IMR-90 (cell line): ENCODE results near the gene APAF1. TPM values are rescaled to one million over a fixed set of nuclear protein-coding genes. Genes with fewer than 3 reads are reported as not detected.

ENCODE experiments used
- ATAC-seq: fragments of 200-7000 bp; cut with Tn5 transposase; 2 replicates; pipeline ENCODE4 v1.9.1; 2020; ENCODE audit warnings: low read depth, mild to moderate bottlenecking, moderate library complexity
- BruUV-seq: library from RNA; stranded (reverse); fragments of 400-500 nt; replicated peaks from 2 replicates; lab custom pipeline; 2021; lab: Mats Ljungman, UMichigan
- CTCF ChIA-PET: fragments of 300-600 bp; formaldehyde crosslinking; extraction: SDS; loops from one replicate; lab custom pipeline; 2021; ENCODE audit warnings: antibody characterized with exemption; lab: Yijun Ruan, JAX
- POLR2A ChIA-PET: fragments of 300-600 bp; sonication (Branson Sonifier 250); formaldehyde crosslinking; loops from one replicate; lab custom pipeline; 2022; ENCODE audit warnings: antibody characterized with exemption; ENCODE audit not compliant: unreplicated experiment; lab: Charles Lee
- DNase-seq: peaks from one replicate; pipeline ENCODE4 v3.0.0; 2013
- H2AFZ ChIP-seq: replicated peaks from 2 replicates; pipeline ENCODE3; 2013; ENCODE audit warnings: low read length, mild to moderate bottlenecking; ENCODE audit not compliant: poor library complexity
- H2AK5ac ChIP-seq: 2 replicates; pipeline ENCODE4 v1.6.1; 2013; ENCODE audit warnings: low read depth, low read length, inconsistent platforms
- H2AK9ac ChIP-seq: replicated peaks from 2 replicates; pipeline ENCODE3; 2013; ENCODE audit warnings: mild to moderate bottlenecking, low read depth, low read length, moderate library complexity; ENCODE audit not compliant: poor library complexity
- H2BK120ac ChIP-seq: 2 replicates; pipeline ENCODE4 v1.6.1; 2013; ENCODE audit warnings: low read depth, low read length, inconsistent platforms
- H2BK15ac ChIP-seq: 3 replicates; pipeline ENCODE4 v1.6.1; 2013; ENCODE audit warnings: low read depth, low read length, inconsistent platforms
- H2BK20ac ChIP-seq: 2 replicates; pipeline ENCODE4 v1.6.1; 2013; ENCODE audit warnings: low read depth, mild to moderate bottlenecking, inconsistent platforms, low read length, moderate library complexity
- H2BK5ac ChIP-seq: 2 replicates; pipeline ENCODE4 v1.6.1; 2013; ENCODE audit warnings: mild to moderate bottlenecking, low read depth, low read length, inconsistent platforms; ENCODE audit not compliant: poor library complexity, severe bottlenecking
- H3K14ac ChIP-seq: replicated peaks from 2 replicates; pipeline ENCODE4 v1.6.1; 2013; ENCODE audit warnings: low read depth, low read length, inconsistent platforms
- H3K18ac ChIP-seq: 2 replicates; pipeline ENCODE4 v1.6.1; 2013; ENCODE audit warnings: low read depth, low read length, control low read depth
- H3K23ac ChIP-seq: 2 replicates; pipeline ENCODE4 v1.6.1; 2013; ENCODE audit warnings: low read depth, low read length, inconsistent platforms
- H3K27ac ChIP-seq: 2 replicates; pipeline ENCODE4 v1.5.1; 2013; ENCODE audit warnings: mild to moderate bottlenecking, control low read depth, low read length; ENCODE audit not compliant: insufficient read depth
- H3K27me3 ChIP-seq: 2 replicates; pipeline ENCODE4 v1.6.1; 2013; ENCODE audit warnings: low read length; ENCODE audit not compliant: control insufficient read depth, insufficient read depth
- H3K36me3 ChIP-seq: 2 replicates; pipeline ENCODE4 v1.6.1; 2013; ENCODE audit warnings: low read length, mixed read lengths; ENCODE audit not compliant: control insufficient read depth, insufficient read depth
- H3K4ac ChIP-seq: 2 replicates; pipeline ENCODE4 v1.6.1; 2013; ENCODE audit warnings: low read depth, low read length, inconsistent platforms
- H3K4me1 ChIP-seq: 2 replicates; pipeline ENCODE4 v1.6.1; 2013; ENCODE audit warnings: low read length, mixed read lengths; ENCODE audit not compliant: control insufficient read depth, insufficient read depth
- H3K4me2 ChIP-seq: 2 replicates; pipeline ENCODE4 v1.6.1; 2013; ENCODE audit warnings: low read depth, mild to moderate bottlenecking, control low read depth, low read length, moderate library complexity
- H3K4me3 ChIP-seq: 2 replicates; pipeline ENCODE4 v1.5.1; 2013; ENCODE audit warnings: low read depth, mild to moderate bottlenecking, control low read depth, low read length, moderate library complexity; ENCODE audit not compliant: insufficient read depth
- H3K56ac ChIP-seq: 2 replicates; pipeline ENCODE4 v1.6.1; 2013; ENCODE audit warnings: low read length, inconsistent platforms; ENCODE audit not compliant: insufficient read depth; ENCODE audit errors: extremely low read depth
- H3K79me1 ChIP-seq, 2 experiments: 2 replicates each; pipeline ENCODE4 v1.6.1; 2013; ENCODE audit warnings: low read length in 2 of 2, inconsistent platforms in 1 of 2, low read depth in 1 of 2
- H3K9ac ChIP-seq: 2 replicates; pipeline ENCODE4 v1.6.1; 2013; ENCODE audit warnings: low read depth, low read length, control low read depth
- H3K9me1 ChIP-seq: 2 replicates; pipeline ENCODE4 v1.6.1; 2013; ENCODE audit warnings: low read length, inconsistent platforms; ENCODE audit not compliant: insufficient read depth
- H3K9me3 ChIP-seq: 2 replicates; pipeline ENCODE4 v1.6.1; 2013; ENCODE audit warnings: low read length; ENCODE audit not compliant: control insufficient read depth, insufficient read depth
- H4K20me1 ChIP-seq: 2 replicates; pipeline ENCODE4 v1.6.1; 2013; ENCODE audit warnings: low read length, inconsistent platforms; ENCODE audit not compliant: insufficient read depth
- H4K5ac ChIP-seq: 2 replicates; pipeline ENCODE4 v1.6.1; 2013; ENCODE audit warnings: mild to moderate bottlenecking, low read depth, low read length, control low read depth
- H4K8ac ChIP-seq, 2 experiments: 2 replicates each; pipeline ENCODE4 v1.6.1; 2013; ENCODE audit warnings: low read depth in 2 of 2, low read length in 2 of 2, control low read depth in 1 of 2, inconsistent platforms in 1 of 2
- H4K91ac ChIP-seq: 2 replicates; pipeline ENCODE4 v1.6.1; 2013; ENCODE audit warnings: low read depth, low read length, inconsistent platforms; ENCODE audit not compliant: insufficient read depth
- FOS ChIP-seq: fragments of 150-350 bp; IDR thresholded peaks from 2 replicates; pipeline ENCODE4 v1.6.1; 2016; ENCODE audit warnings: low read depth, low read length
- MXI1 ChIP-seq: IDR thresholded peaks from 2 replicates; pipeline ENCODE4 v1.6.1; 2012; ENCODE audit warnings: low read depth, mild to moderate bottlenecking, low read length, moderate library complexity, borderline replicate concordance
- NFE2L2 ChIP-seq: fragments of 150-350 bp; IDR thresholded peaks from 2 replicates; pipeline ENCODE4 v1.6.1; 2016; ENCODE audit warnings: low read depth, mild to moderate bottlenecking, low read length
- POLR2A ChIP-seq: IDR thresholded peaks from 2 replicates; pipeline ENCODE4 v1.6.1; 2012; ENCODE audit warnings: mild to moderate bottlenecking, low read depth, low read length
- SMC3 ChIP-seq: fragments of 150-350 bp; IDR thresholded peaks from 2 replicates; pipeline ENCODE4 v1.6.1; 2016; ENCODE audit warnings: low read depth, mild to moderate bottlenecking, antibody characterized with exemption, low read length, moderate library complexity
- WGBS, 2 experiments: methylation state at CpG; one replicate each; pipeline versions ENCODE4 v1.1.5 to v1.1.7; 2013; ENCODE audit warnings: missing lambda C conversion rate in 2 of 2; ENCODE audit not compliant: insufficient read length in 1 of 2; ENCODE audit errors: extremely low coverage in 2 of 2; 5-methylcytosine and 5-hydroxymethylcytosine counted together
- dilution Hi-C: fragments of 300-500 bp; cut with HindIII; formaldehyde crosslinking; loops from one replicate; pipeline ENCODE4 v1.14.3; 2018; ENCODE audit warnings: low sequenced_read_pairs; ENCODE audit not compliant: unreplicated experiment
- in situ Hi-C: fragments of 300-500 bp; cut with MboI; formaldehyde crosslinking; loops from 3 replicates; pipeline ENCODE4 v1.14.3; 2019; ENCODE audit warnings: low sequenced_read_pairs, inconsistent platforms, mixed read lengths
- intact Hi-C: fragments of 100-400 bp; cut with micrococcal nuclease; formaldehyde crosslinking; loops from 2 replicates; pipeline ENCODE4 v1.10.0; 2022
- polyA plus RNA-seq, 3 experiments: library from polyadenylated mRNA; depleted of rRNA; stranded (reverse); fragments of >200 nt; gene quantifications; 2 replicates each; pipeline ENCODE4 v1.2.3, GENCODE V29; 2012; ENCODE audit warnings: low replicate concordance in 1 of 3
- total RNA-seq: library from RNA; depleted of rRNA; stranded (reverse); fragments of >200 nt; gene quantifications from 2 replicates; pipeline ENCODE4 v1.2.3, GENCODE V29; 2012

Gene APAF1
- total and polyA plus RNA-seq, 2 of the 4 experiments (the other 2 are of a cell fraction), result 10.9 to 32.8 TPM

- Histone ChIP-seq H3K4ac (no peak overlapping the region), H3K9me1 (no peaks in the 10 kb centered on the region), H4K91ac (no peak overlapping the region), H3K9me3 (no peaks in the 10 kb centered on the region), H2BK20ac (no peak overlapping the region), H4K8ac (no peak overlapping the region), H3K4me2 (no peak overlapping the region), H3K56ac (no peak overlapping the region), H3K18ac (no peak overlapping the region), H4K20me1 (no peaks in the 10 kb centered on the region), H3K9ac (no peak overlapping the region), H3K36me3 (peaks cover 6% of the 10 kb centered on the region), H2AK9ac (no peak overlapping the region), H4K5ac (no peak overlapping the region), H2BK5ac (no peak overlapping the region), H2BK120ac (no peak overlapping the region), H3K27ac (no peak overlapping the region), H3K4me3 (no peak overlapping the region), H2BK15ac (no peak overlapping the region), H3K14ac (no peak overlapping the region), H3K79me1 (peaks cover 8 to 14% of the 10 kb centered on the region in 2 experiments; a peak in 3 of 4 replicates), H2AK5ac (no peak overlapping the region), H3K27me3 (no peaks in the 10 kb centered on the region), H2AFZ (no peak overlapping the region), H3K4me1 (peaks cover 2% of the 10 kb centered on the region; the same call in 1 of the 2 replicates), H3K23ac (no peak overlapping the region)
- peak; percentile 59 for ATAC-seq
- POLR2A ChIA-PET, result no interaction called here
- WGBS, 2 experiments, result no CpG with 5 or more reads among the region's 1 CpG
- BruUV-seq, result no TSS peak
- no peak for TF ChIP-seq SMC3
- TF ChIP-seq POLR2A, result no peak
- TF ChIP-seq MXI1, result no peak
- no peak for TF ChIP-seq FOS
- TF ChIP-seq NFE2L2, result no peak
- in situ Hi-C loops, result no loop called here
- intact Hi-C loops, result no loop called here
- CTCF ChIA-PET, result no interaction called here
- peak; percentile 22 for DNase-seq
- dilution Hi-C loops, result no loop called here
Observed at GRCh38 chr12:98701166-98701565, 56.1 kb downstream of the APAF1 start.
